Embryonic facial prominence (tissue), 1 donor: Measurements from ENCODE around the gene ZSCAN9.

Source experiments
- DNase-seq: peaks from one replicate; pipeline ENCODE4 v3.0.0-alpha.2; 2016; ENCODE audit errors: extremely low spot score

The ZSCAN9 gene

GRCh38 chr6:28220257-28221133 is 4.6 kb upstream of the ZSCAN9 start:
- no peak for DNase-seq

- DNase-seq, result no peak
Measured at GRCh38 chr6:28224131-28225055, 682 bp upstream of the ZSCAN9 start.

GRCh38 chr6:28226460-28226859 is 1.4 kb downstream of the ZSCAN9 start:
- no peak for DNase-seq

- DNase-seq, result no peak
Measured at GRCh38 chr6:28232785-28233184, 7.7 kb downstream of the ZSCAN9 start.

GRCh38 chr6:28235912-28236452 is 10.9 kb downstream of the ZSCAN9 start:
- DNase-seq, result no peak

- DNase-seq, result no peak
Measured at GRCh38 chr6:28239636-28240035, 14.6 kb downstream of the ZSCAN9 start.

- DNase-seq, result no peak
Measured at GRCh38 chr6:28240471-28240870, 15.4 kb downstream of the ZSCAN9 start.

- no peak for DNase-seq
Measured at GRCh38 chr6:28243946-28244345, 18.9 kb downstream of the ZSCAN9 start.

- DNase-seq, result no peak
Measured at GRCh38 chr6:28245206-28245941, 20.3 kb downstream of the ZSCAN9 start.

- no peak for DNase-seq
Measured at GRCh38 chr6:28248916-28249315, 23.8 kb downstream of the ZSCAN9 start.

- no peak for DNase-seq
Measured at GRCh38 chr6:28250747-28251146, 25.7 kb downstream of the ZSCAN9 start.

- DNase-seq, result no peak
Measured at GRCh38 chr6:28251661-28252008, 26.6 kb downstream of the ZSCAN9 start.

- peak; percentile 80 for DNase-seq
Measured at GRCh38 chr6:28252009-28252975, 27.2 kb downstream of the ZSCAN9 start, which contains the start of gene ZKSCAN4. Gene ZKSCAN4 (minus strand): TSS chr6:28252269. CDS start chr6:28251980, 289 bp downstream.

- DNase-seq, result no peak
Measured at GRCh38 chr6:28254121-28254519, 29.0 kb downstream of the ZSCAN9 start.

- DNase-seq, result no peak
Measured at GRCh38 chr6:28257042-28257441, 32.0 kb downstream of the ZSCAN9 start.

- DNase-seq, result no peak
Measured at GRCh38 chr6:28258877-28259777, 34.1 kb downstream of the ZSCAN9 start, which contains the start of gene NKAPL. Gene NKAPL (plus strand): TSS chr6:28259297. CDS start chr6:28259372, 75 bp downstream.

- DNase-seq, result no peak
Measured at GRCh38 chr6:28263922-28264321, 38.8 kb downstream of the ZSCAN9 start.

- DNase-seq, result no peak
Measured at GRCh38 chr6:28264834-28265401, 39.8 kb downstream of the ZSCAN9 start.

- DNase-seq, result no peak
Measured at GRCh38 chr6:28266563-28266961, 41.5 kb downstream of the ZSCAN9 start.
